ENCODE measurements around the gene SUV39H1. TPM values are rescaled to one million over a fixed set of nuclear protein-coding genes. Genes with fewer than 3 reads are reported as not detected.

Gene SUV39H1
- total RNA-seq, 1 experiment from 2014 or later, result 16.5 TPM

DNA sequence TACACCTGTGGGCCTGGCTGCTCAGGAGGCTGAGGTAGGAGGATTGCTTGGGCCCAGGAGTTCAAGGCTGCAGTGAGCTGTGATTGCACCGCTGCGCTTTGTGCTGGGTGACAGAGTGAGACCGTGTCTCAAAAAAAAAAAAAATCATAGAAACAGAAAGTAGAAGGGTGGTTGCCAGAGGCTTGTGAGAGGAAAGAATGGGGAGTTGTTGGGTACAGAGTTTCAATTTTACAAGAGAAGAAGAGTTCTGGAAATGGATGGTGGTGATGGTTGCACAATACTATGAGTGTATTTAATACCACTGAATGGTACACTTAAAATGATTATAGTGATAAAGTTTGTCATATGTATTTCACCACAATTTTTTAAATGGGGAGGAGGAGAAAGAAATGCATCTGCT is 54.8 kb downstream of the SUV39H1 start:
- H3K4me1 Mint-ChIP-seq, result no peaks in the 10 kb centered on the region
- H3K27ac Mint-ChIP-seq, result no peak overlapping the region
- H3K4me3 Mint-ChIP-seq, result no peak overlapping the region
- ChIA-PET CTCF (no interaction called here), POLR2A (no interaction called here)
- DNase-seq (ENCODE audit: low spot score), result no peak
- no peaks in the 10 kb centered on the region for H3K9me3 Mint-ChIP-seq
- H3K27me3 Mint-ChIP-seq (ENCODE audit: low read depth), result no peaks in the 10 kb centered on the region
- TF ChIP-seq, protein P1, sequence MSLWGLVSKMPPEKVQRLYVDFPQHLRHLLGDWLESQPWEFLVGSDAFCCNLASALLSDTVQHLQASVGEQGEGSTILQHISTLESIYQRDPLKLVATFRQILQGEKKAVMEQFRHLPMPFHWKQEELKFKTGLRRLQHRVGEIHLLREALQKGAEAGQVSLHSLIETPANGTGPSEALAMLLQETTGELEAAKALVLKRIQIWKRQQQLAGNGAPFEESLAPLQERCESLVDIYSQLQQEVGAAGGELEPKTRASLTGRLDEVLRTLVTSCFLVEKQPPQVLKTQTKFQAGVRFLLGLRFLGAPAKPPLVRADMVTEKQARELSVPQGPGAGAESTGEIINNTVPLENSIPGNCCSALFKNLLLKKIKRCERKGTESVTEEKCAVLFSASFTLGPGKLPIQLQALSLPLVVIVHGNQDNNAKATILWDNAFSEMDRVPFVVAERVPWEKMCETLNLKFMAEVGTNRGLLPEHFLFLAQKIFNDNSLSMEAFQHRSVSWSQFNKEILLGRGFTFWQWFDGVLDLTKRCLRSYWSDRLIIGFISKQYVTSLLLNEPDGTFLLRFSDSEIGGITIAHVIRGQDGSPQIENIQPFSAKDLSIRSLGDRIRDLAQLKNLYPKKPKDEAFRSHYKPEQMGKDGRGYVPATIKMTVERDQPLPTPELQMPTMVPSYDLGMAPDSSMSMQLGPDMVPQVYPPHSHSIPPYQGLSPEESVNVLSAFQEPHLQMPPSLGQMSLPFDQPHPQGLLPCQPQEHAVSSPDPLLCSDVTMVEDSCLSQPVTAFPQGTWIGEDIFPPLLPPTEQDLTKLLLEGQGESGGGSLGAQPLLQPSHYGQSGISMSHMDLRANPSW (CRISPR knock-in tag; conservative IDR thresholded peaks at IDR 0.05; ENCODE audit: low read depth), result no peak
- TF ChIP-seq SOX15 (CRISPR knock-in tag; IDR thresholded peaks at IDR 0.05) (no peak), JUN (CRISPR knock-in tag; IDR thresholded peaks at IDR 0.05) (no peak)
- TF ChIP-seq, protein P2, sequence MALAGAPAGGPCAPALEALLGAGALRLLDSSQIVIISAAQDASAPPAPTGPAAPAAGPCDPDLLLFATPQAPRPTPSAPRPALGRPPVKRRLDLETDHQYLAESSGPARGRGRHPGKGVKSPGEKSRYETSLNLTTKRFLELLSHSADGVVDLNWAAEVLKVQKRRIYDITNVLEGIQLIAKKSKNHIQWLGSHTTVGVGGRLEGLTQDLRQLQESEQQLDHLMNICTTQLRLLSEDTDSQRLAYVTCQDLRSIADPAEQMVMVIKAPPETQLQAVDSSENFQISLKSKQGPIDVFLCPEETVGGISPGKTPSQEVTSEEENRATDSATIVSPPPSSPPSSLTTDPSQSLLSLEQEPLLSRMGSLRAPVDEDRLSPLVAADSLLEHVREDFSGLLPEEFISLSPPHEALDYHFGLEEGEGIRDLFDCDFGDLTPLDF (CRISPR knock-in tag; IDR thresholded peaks at IDR 0.05), result no peak
- TF ChIP-seq, protein P3, sequence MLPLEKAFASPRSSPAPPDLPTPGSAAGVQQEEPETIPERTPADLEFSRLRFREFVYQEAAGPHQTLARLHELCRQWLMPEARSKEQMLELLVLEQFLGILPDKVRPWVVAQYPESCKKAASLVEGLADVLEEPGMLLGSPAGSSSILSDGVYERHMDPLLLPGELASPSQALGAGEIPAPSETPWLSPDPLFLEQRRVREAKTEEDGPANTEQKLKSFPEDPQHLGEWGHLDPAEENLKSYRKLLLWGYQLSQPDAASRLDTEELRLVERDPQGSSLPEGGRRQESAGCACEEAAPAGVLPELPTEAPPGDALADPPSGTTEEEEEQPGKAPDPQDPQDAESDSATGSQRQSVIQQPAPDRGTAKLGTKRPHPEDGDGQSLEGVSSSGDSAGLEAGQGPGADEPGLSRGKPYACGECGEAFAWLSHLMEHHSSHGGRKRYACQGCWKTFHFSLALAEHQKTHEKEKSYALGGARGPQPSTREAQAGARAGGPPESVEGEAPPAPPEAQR (CRISPR knock-in tag; IDR thresholded peaks at IDR 0.05), result no peak
- TF ChIP-seq, protein P4, sequence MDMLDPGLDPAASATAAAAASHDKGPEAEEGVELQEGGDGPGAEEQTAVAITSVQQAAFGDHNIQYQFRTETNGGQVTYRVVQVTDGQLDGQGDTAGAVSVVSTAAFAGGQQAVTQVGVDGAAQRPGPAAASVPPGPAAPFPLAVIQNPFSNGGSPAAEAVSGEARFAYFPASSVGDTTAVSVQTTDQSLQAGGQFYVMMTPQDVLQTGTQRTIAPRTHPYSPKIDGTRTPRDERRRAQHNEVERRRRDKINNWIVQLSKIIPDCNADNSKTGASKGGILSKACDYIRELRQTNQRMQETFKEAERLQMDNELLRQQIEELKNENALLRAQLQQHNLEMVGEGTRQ (CRISPR knock-in tag; IDR thresholded peaks at IDR 0.05), result no peak
- no peak for ATAC-seq
- H3K36me3 Mint-ChIP-seq, result no peaks in the 10 kb centered on the region

- ATAC-seq (no peak), DNase-seq (ENCODE audit: low spot score) (no peak)
- Mint-ChIP-seq H3K27ac (no peak overlapping the region), H3K9me3 (no peaks in the 10 kb centered on the region), H3K27me3 (ENCODE audit: low read depth) (no peaks in the 10 kb centered on the region), H3K36me3 (no peaks in the 10 kb centered on the region), H3K4me3 (no peak overlapping the region), H3K4me1 (no peaks in the 10 kb centered on the region)
- TF ChIP-seq SOX15 (CRISPR knock-in tag; IDR thresholded peaks at IDR 0.05) (no peak), ZNF317 (CRISPR knock-in tag; IDR thresholded peaks at IDR 0.05; ENCODE audit: borderline replicate concordance, low read depth) (no peak), MYBL2 (CRISPR knock-in tag; IDR thresholded peaks at IDR 0.05) (no peak), JUN (CRISPR knock-in tag; IDR thresholded peaks at IDR 0.05) (no peak)
- ChIA-PET CTCF (no interaction called here), POLR2A (no interaction called here)
Measured at GRCh38 chrX:48752498-48752897, 56.0 kb downstream of the SUV39H1 start.

DNA sequence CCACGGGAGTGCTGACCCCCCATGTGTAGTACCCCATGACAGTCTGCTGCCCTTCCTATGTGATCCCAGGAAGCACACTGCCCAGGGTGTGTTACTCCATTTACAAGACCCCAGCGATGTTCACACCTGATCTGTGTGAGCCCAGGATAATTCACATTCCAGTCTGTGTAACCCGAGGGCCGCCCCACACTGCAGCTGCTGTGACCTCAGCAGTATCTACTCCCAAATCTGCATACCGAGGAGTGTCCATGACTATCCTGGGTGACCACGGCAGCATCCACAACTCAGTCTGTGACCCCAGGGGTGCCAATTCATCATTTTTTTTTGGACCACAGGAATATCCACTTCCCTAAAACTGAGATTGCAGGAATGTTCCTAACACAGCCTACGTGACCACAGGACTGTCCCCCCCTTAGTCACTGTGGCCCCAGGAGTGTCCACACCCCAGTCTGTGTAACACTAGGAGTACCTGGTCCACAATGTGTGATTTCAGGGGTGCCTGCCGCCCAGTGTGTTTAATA is 57.2 kb downstream of the SUV39H1 start:
- Mint-ChIP-seq H3K4me1 (no peaks in the 10 kb centered on the region), H3K36me3 (no peaks in the 10 kb centered on the region), H3K27ac (no peak overlapping the region), H3K9me3 (no peaks in the 10 kb centered on the region), H3K4me3 (no peak overlapping the region), H3K27me3 (ENCODE audit: low read depth) (no peaks in the 10 kb centered on the region)
- TF ChIP-seq GTF2I (CRISPR knock-in tag; conservative IDR thresholded peaks at IDR 0.05), result no peak
- no peak for TF ChIP-seq RORB (CRISPR knock-in tag; IDR thresholded peaks at IDR 0.05)
- TF ChIP-seq ZNF138 (CRISPR knock-in tag; conservative IDR thresholded peaks at IDR 0.05), result no peak
- TF ChIP-seq PRDM15 (CRISPR knock-in tag; IDR thresholded peaks at IDR 0.05), result no peak
- TF ChIP-seq, protein P1 (CRISPR knock-in tag; conservative IDR thresholded peaks at IDR 0.05; ENCODE audit: low read depth), result no peak
- TF ChIP-seq, protein P5, sequence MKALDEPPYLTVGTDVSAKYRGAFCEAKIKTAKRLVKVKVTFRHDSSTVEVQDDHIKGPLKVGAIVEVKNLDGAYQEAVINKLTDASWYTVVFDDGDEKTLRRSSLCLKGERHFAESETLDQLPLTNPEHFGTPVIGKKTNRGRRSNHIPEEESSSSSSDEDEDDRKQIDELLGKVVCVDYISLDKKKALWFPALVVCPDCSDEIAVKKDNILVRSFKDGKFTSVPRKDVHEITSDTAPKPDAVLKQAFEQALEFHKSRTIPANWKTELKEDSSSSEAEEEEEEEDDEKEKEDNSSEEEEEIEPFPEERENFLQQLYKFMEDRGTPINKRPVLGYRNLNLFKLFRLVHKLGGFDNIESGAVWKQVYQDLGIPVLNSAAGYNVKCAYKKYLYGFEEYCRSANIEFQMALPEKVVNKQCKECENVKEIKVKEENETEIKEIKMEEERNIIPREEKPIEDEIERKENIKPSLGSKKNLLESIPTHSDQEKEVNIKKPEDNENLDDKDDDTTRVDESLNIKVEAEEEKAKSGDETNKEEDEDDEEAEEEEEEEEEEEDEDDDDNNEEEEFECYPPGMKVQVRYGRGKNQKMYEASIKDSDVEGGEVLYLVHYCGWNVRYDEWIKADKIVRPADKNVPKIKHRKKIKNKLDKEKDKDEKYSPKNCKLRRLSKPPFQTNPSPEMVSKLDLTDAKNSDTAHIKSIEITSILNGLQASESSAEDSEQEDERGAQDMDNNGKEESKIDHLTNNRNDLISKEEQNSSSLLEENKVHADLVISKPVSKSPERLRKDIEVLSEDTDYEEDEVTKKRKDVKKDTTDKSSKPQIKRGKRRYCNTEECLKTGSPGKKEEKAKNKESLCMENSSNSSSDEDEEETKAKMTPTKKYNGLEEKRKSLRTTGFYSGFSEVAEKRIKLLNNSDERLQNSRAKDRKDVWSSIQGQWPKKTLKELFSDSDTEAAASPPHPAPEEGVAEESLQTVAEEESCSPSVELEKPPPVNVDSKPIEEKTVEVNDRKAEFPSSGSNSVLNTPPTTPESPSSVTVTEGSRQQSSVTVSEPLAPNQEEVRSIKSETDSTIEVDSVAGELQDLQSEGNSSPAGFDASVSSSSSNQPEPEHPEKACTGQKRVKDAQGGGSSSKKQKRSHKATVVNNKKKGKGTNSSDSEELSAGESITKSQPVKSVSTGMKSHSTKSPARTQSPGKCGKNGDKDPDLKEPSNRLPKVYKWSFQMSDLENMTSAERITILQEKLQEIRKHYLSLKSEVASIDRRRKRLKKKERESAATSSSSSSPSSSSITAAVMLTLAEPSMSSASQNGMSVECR (CRISPR knock-in tag; IDR thresholded peaks at IDR 0.05; ENCODE audit: borderline replicate concordance), result no peak
- CTCF ChIA-PET, result no interaction called here
- DNase-seq (ENCODE audit: low spot score), result no peak
- POLR2A ChIA-PET, result no interaction called here
- no peak for ATAC-seq

Data from WTC11 (cell line).